Karpas-422 (cell line): ENCODE measurements around the gene VSTM2A. TPM values are rescaled to one million over a fixed set of nuclear protein-coding genes. Genes with fewer than 3 reads are reported as not detected.

ENCODE experiments used
- DNase-seq: peaks from one replicate; pipeline ENCODE4 v3.0.0-alpha.2; 2015
- H2AFZ ChIP-seq: fragments of 200-600 bp; sonication (generic); 2 replicates; pipeline ENCODE4 v1.6.1; 2014; ENCODE audit warnings: antibody characterized with exemption, low read length, mixed read lengths
- H3K27ac ChIP-seq: fragments of 200-600 bp; sonication (generic); 2 replicates; pipeline ENCODE4 v1.5.1; 2014; ENCODE audit warnings: mild to moderate bottlenecking, low read length, moderate library complexity
- H3K27me3 ChIP-seq: fragments of 200-600 bp; sonication (generic); 2 replicates; pipeline ENCODE4 v1.6.1; 2014; ENCODE audit warnings: low read length, mixed read lengths
- H3K36me3 ChIP-seq: fragments of 200-600 bp; sonication (generic); 2 replicates; pipeline ENCODE4 v1.6.1; 2014; ENCODE audit warnings: low read length, mixed read lengths; ENCODE audit not compliant: insufficient read depth
- H3K4me1 ChIP-seq: fragments of 200-600 bp; sonication (generic); 2 replicates; pipeline ENCODE4 v1.6.1; 2014; ENCODE audit warnings: mild to moderate bottlenecking, low read length, mixed read lengths
- H3K4me2 ChIP-seq: fragments of 200-600 bp; sonication (generic); 2 replicates; pipeline ENCODE4 v1.6.1; 2014; ENCODE audit warnings: low read length, low read depth, mild to moderate bottlenecking; ENCODE audit not compliant: poor library complexity, severe bottlenecking
- H3K4me3 ChIP-seq: fragments of 200-600 bp; sonication (generic); 2 replicates; pipeline ENCODE4 v1.5.1; 2014; ENCODE audit warnings: mild to moderate bottlenecking, antibody characterized with exemption, low read length, mixed read lengths
- H3K79me2 ChIP-seq: fragments of 200-600 bp; sonication (generic); 2 replicates; pipeline ENCODE4 v1.6.1; 2014; ENCODE audit warnings: mild to moderate bottlenecking, low read length, mixed read lengths
- H3K9ac ChIP-seq: fragments of 200-600 bp; sonication (generic); 2 replicates; pipeline ENCODE4 v1.6.0; 2014; ENCODE audit warnings: low read length
- H3K9me2 ChIP-seq: fragments of 200-600 bp; sonication (generic), shearing (Covaris generic); replicated peaks from 2 replicates; pipeline ENCODE4 v1.6.0; 2014; ENCODE audit warnings: mild to moderate bottlenecking, low read length, moderate library complexity; ENCODE audit not compliant: insufficient read depth
- H3K9me3 ChIP-seq: fragments of 300-700, 200-600 bp; sonication (generic); 2 replicates; pipeline ENCODE4 v1.6.1; 2014; ENCODE audit warnings: low read length, mixed read lengths
- H4K20me1 ChIP-seq: fragments of 200-600 bp; sonication (generic); 2 replicates; pipeline ENCODE4 v1.6.1; 2014; ENCODE audit warnings: mild to moderate bottlenecking, antibody characterized with exemption, low read length, low read depth; ENCODE audit not compliant: insufficient read depth
- total RNA-seq: library from RNA; depleted of rRNA; stranded (reverse); fragments of >200 nt; shearing (Covaris generic); gene quantifications from 2 replicates; pipeline ENCODE4 v1.2.3, GENCODE V29; 2014; ENCODE audit warnings: low replicate concordance

Gene VSTM2A
- total RNA-seq, 1 experiment from 2014 or later = not detected

DNA sequence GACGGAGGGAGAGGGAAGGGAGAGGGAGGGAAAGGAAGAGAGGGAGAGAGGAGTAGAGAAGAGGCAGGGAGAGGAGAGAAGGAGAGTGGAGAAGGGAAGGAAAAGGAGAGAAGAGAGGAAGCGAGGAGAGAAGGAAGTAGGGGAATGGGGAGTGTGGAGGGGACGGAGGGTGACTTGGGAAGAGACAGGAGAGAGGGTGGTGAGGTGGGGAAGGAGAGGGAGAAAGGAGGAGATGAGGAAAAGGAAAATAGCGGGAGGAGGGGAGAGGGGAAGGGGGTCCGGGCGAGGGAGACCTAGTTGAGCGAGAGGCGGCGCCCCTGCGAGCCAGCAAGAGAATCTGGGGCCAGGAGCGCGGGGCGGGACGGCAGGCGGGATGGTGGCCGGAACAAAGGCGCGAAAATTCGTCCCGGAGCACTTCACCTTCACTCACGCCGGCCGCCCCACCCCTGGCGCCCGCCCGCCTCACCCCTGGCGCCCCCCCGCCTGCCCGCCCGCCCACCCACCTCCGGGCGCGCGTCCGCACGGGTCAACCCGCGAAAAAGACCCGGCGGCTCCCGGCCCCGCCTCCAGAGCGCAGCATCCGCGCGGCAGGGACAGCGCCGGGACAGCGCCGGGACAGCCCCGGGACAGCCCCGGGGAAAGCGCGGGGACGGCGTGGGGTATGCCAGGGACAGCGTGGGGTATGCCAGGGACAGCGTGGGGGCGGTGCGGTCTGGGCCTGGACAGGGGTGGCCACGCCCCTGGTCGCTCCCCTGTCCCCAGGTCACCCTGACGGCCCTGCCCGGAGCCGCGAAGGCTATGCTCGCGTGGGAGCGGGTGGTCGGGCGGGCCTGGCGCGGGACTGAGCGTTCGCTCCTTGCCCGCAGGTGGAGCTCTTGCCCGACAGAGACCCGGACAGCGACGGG is 4.2 kb downstream of the VSTM2A start:
- DNase-seq = no peak
- no peak overlapping the region for H2AFZ ChIP-seq

DNA sequence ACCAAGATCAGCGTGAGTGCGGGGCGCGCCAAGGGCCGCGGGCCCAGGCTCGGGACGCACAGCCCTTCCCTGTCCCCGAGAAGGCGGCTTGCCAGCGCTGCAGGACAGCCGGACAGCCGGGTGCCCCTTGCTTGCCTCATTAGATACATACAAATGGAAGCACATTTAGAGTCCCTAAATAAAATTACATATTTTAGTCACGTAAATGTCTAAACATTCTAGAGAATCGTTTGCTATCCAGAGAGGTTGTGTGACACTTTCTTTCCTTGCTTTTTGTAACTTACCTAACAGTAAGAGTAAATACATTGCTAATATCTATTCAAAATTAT is 4.8 kb downstream of the VSTM2A start:
- H4K20me1 ChIP-seq = no peaks in the 10 kb centered on the region
- no peak overlapping the region for H3K27ac ChIP-seq
- no peak for DNase-seq
- H3K36me3 ChIP-seq = no peaks in the 10 kb centered on the region
- no peaks in the 10 kb centered on the region for H3K79me2 ChIP-seq
- H3K4me2 ChIP-seq = no peak overlapping the region
- no peaks in the 10 kb centered on the region for H3K9me3 ChIP-seq
- H3K4me3 ChIP-seq = no peak overlapping the region
- H3K9me2 ChIP-seq = no peaks in the 10 kb centered on the region
- H2AFZ ChIP-seq = no peak overlapping the region
- H3K4me1 ChIP-seq = no peaks in the 10 kb centered on the region
- H3K9ac ChIP-seq = no peak overlapping the region
- no peaks in the 10 kb centered on the region for H3K27me3 ChIP-seq

More for the DNA sequence above, 4.2 kb downstream of the VSTM2A start:
- H3K27me3 ChIP-seq = no peaks in the 10 kb centered on the region
- no peak overlapping the region for H3K4me3 ChIP-seq
- H3K9me3 ChIP-seq = no peaks in the 10 kb centered on the region; the same call in 1 of the 2 replicates
- no peaks in the 10 kb centered on the region for H3K4me1 ChIP-seq
- H3K9ac ChIP-seq = no peak overlapping the region
- no peak overlapping the region for H3K27ac ChIP-seq
- no peak overlapping the region for H3K4me2 ChIP-seq
- H3K79me2 ChIP-seq = no peaks in the 10 kb centered on the region
- no peaks in the 10 kb centered on the region for H3K36me3 ChIP-seq
- no peaks in the 10 kb centered on the region for H3K9me2 ChIP-seq
- no peaks in the 10 kb centered on the region for H4K20me1 ChIP-seq

DNA sequence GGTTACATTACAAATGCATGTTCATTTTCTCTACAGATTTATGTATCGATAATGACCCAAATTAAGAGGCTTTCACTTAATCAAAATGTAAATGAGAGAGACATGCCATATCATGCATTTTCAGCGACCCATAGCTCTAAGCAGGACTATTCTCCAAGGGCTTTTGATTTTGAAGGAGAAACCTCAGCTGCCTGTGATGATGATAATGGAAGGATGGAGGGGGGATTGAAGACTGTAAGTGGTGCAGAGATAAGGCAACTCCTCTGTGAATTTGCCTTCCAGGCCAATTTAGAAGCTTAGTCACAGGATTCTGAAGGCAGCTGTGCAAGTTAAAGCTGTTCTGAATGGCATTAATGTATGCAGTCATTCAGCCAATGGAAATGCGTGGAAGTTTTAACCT is 8.3 kb downstream of the VSTM2A start:
- Histone ChIP-seq H3K4me3 (no peak overlapping the region), H3K4me1 (no peaks in the 10 kb centered on the region), H3K9ac (no peak overlapping the region), H3K9me2 (no peaks in the 10 kb centered on the region), H3K79me2 (no peaks in the 10 kb centered on the region), H4K20me1 (no peaks in the 10 kb centered on the region), H3K27me3 (no peaks in the 10 kb centered on the region), H2AFZ (no peak overlapping the region), H3K9me3 (no peaks in the 10 kb centered on the region), H3K36me3 (no peaks in the 10 kb centered on the region), H3K27ac (no peak overlapping the region), H3K4me2 (no peak overlapping the region)
- DNase-seq = no peak

DNA sequence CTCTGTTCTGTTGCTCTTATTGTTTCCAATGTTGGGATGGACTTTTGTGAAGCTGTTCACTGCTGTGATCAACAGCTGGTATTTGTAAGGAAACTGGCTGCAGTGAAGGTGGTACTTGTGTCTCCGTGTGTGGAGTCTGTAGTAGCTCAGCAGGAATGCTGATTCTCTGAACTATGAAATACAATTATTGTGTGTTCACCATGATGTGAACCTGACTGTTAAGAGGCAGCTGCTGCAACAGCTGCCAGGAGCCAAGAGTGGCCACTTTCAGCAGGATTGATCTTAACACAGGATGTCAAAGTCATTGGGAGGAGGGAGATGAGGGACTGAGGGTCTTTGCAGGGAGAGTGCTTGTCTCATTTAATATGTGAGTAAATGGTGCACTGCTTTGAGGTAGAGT is 13.9 kb downstream of the VSTM2A start:
- no peaks in the 10 kb centered on the region for H3K79me2 ChIP-seq
- no peaks in the 10 kb centered on the region for H3K9me2 ChIP-seq
- no peak overlapping the region for H3K4me2 ChIP-seq
- H3K36me3 ChIP-seq = no peaks in the 10 kb centered on the region
- no peaks in the 10 kb centered on the region for H4K20me1 ChIP-seq
- no peak overlapping the region for H3K27ac ChIP-seq
- no peaks in the 10 kb centered on the region for H3K9me3 ChIP-seq
- DNase-seq = no peak
- no peak overlapping the region for H3K4me3 ChIP-seq
- H3K4me1 ChIP-seq = no peaks in the 10 kb centered on the region
- no peaks in the 10 kb centered on the region for H3K27me3 ChIP-seq
- no peak overlapping the region for H2AFZ ChIP-seq
- no peak overlapping the region for H3K9ac ChIP-seq

DNA sequence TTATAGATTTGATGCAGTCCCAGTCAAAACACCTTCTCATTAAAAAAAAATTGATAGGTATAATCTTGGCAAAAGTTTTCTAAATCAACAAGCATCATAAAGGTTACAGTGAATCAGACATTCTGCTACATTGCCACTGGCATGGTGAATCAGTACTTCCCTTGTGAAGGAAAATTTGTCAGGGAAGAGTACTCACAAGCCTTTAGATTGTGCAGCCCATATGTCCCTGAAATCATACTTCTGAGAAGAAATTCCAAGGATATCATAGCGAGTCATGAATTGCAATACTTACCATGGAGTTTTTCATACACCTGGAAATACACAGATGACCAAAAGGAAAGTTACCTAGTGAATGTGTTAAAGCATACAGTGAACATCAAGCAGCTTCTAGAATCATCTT is 17.2 kb downstream of the VSTM2A start:
- no peak overlapping the region for H3K4me2 ChIP-seq
- no peaks in the 10 kb centered on the region for H4K20me1 ChIP-seq
- H3K9ac ChIP-seq = no peak overlapping the region
- DNase-seq = no peak
- no peak overlapping the region for H3K4me3 ChIP-seq
- H3K27me3 ChIP-seq = no peaks in the 10 kb centered on the region
- no peaks in the 10 kb centered on the region for H3K79me2 ChIP-seq
- H3K9me2 ChIP-seq = no peaks in the 10 kb centered on the region
- no peak overlapping the region for H3K27ac ChIP-seq
- H2AFZ ChIP-seq = no peak overlapping the region
- no peaks in the 10 kb centered on the region for H3K4me1 ChIP-seq
- H3K9me3 ChIP-seq = no peaks in the 10 kb centered on the region
- no peaks in the 10 kb centered on the region for H3K36me3 ChIP-seq

DNA sequence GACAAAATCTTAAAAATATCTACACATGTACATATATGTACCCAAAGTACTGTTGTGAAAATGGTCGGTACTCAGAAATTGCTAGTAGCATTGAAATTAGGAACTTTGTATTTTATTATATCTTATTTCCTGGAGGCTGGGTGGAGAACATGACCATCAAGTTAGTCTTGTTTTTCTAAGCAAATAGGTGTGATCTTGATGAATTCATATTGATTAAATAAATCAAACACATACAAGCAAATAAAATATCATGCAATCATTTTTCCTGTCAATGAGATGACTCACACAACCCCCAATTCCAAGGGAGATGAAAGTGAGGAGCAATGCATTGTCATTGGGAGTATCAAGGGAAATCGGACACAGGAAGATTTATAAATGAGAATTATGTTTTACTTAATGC is 18.0 kb downstream of the VSTM2A start:
- Histone ChIP-seq H3K4me2 (no peak overlapping the region), H4K20me1 (no peaks in the 10 kb centered on the region), H3K36me3 (no peaks in the 10 kb centered on the region), H2AFZ (no peak overlapping the region), H3K4me3 (no peak overlapping the region), H3K9ac (no peak overlapping the region), H3K27me3 (no peaks in the 10 kb centered on the region), H3K27ac (no peak overlapping the region), H3K79me2 (no peaks in the 10 kb centered on the region), H3K9me3 (no peaks in the 10 kb centered on the region), H3K4me1 (no peaks in the 10 kb centered on the region), H3K9me2 (no peaks in the 10 kb centered on the region)
- DNase-seq = no peak

DNA sequence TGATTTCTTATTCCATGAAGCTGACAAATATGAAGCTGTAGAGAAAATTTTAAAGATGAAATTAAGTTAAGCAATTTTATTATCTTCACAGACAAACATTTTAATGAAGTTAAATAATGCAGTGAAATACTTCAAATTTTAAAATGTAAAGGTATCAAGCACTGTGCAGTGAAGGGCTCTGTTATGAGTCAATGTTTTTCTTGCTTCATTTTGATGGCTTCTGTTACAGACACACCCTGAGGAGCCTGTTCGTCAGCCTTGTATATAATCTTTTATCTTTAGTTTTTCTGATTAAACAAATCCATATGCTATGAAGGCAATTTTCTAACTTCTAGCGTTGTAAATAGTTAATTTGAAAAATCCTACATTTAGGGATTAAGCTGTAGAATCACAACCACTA is 18.5 kb downstream of the VSTM2A start:
- no peak overlapping the region for H3K4me3 ChIP-seq
- no peaks in the 10 kb centered on the region for H4K20me1 ChIP-seq
- no peak overlapping the region for H3K27ac ChIP-seq
- no peaks in the 10 kb centered on the region for H3K4me1 ChIP-seq
- DNase-seq = no peak
- no peaks in the 10 kb centered on the region for H3K9me3 ChIP-seq
- no peak overlapping the region for H3K4me2 ChIP-seq
- no peaks in the 10 kb centered on the region for H3K27me3 ChIP-seq
- no peaks in the 10 kb centered on the region for H3K9me2 ChIP-seq
- H3K36me3 ChIP-seq = no peaks in the 10 kb centered on the region
- H3K9ac ChIP-seq = no peak overlapping the region
- H2AFZ ChIP-seq = no peak overlapping the region
- H3K79me2 ChIP-seq = no peaks in the 10 kb centered on the region

DNA sequence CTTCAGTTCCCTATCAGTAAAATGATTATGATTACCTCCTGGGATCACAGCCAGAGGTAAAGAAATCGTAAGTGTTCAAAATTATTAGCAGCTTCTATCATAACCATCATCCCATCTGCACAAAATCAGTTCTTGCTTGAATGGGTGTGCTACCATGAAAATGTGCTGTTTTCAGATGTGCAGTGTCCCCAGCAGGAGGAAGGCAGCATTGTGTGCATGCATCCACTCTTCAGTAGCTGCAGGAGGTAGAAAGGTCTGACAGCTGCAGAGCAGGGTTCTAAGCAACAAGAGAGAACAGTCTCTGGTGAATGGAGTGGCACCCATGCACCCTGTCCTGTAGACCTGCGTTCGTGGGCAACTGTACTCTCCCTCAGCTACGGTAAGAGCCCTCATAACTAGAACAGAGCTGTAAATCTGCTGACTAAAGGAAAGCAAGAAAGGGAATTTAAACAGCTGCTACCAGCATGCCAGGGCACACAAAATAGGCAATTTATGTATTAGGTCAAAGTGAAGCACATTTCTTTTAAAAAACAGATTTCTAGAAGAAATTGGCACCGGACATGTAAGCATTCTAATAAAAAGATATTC is 21.2 kb downstream of the VSTM2A start:
- H3K9ac ChIP-seq = no peak overlapping the region
- no peaks in the 10 kb centered on the region for H3K9me3 ChIP-seq

More for the DNA sequence above, 21.2 kb downstream of the VSTM2A start:
- Histone ChIP-seq H3K27me3 (no peaks in the 10 kb centered on the region), H3K36me3 (no peaks in the 10 kb centered on the region), H3K9me2 (no peaks in the 10 kb centered on the region), H3K4me3 (no peak overlapping the region), H3K4me2 (no peak overlapping the region), H2AFZ (no peak overlapping the region), H3K4me1 (no peaks in the 10 kb centered on the region), H3K79me2 (no peaks in the 10 kb centered on the region), H3K27ac (no peak overlapping the region), H4K20me1 (no peaks in the 10 kb centered on the region)
- no peak for DNase-seq
